T-helper 2 cell treated with Interferon-gamma antibody and Interleukin-4, amounts not matched to agents 100 ng/mL and 5 ng/mL, for 36 hours (primary cell): Measurements from ENCODE around the gene ADRA1B. TPM values are rescaled to one million over a fixed set of nuclear protein-coding genes. Genes with fewer than 3 reads are reported as not detected.

ENCODE experiments used
- intact Hi-C: fragments of 100-400 bp; cut with micrococcal nuclease; formaldehyde crosslinking; loops from one replicate; pipeline ENCODE4 v1.15.1; 2023
- total RNA-seq: library from RNA; stranded (reverse); gene quantifications from 2 replicates; pipeline ENCODE4 v1.2.3, GENCODE V29; 2022

ADRA1B gene
- total RNA-seq, 1 donor from 2014 or later: not detected

- intact Hi-C loops: no loop called here
These were observed 14.5 kb upstream of the ADRA1B start for GRCh38 chr5:159901772-159902171.

- intact Hi-C loops: no loop called here
These were observed 13.7 kb upstream of the ADRA1B start for GRCh38 chr5:159902444-159903121.

GRCh38 chr5:159903131-159903530, 13.2 kb upstream of the ADRA1B start:
- intact Hi-C loops: no loop called here

GRCh38 chr5:159904874-159905273, 11.4 kb upstream of the ADRA1B start:
- intact Hi-C loops: no loop called here

- intact Hi-C loops: no loop called here
These were observed 10.8 kb upstream of the ADRA1B start for GRCh38 chr5:159905496-159905895.

- intact Hi-C loops: no loop called here
These were observed 9.8 kb upstream of the ADRA1B start for GRCh38 chr5:159906463-159906862.

- intact Hi-C loops: no loop called here
These were observed 9.3 kb upstream of the ADRA1B start for GRCh38 chr5:159906943-159907342.

GRCh38 chr5:159907689-159908590, 8.3 kb upstream of the ADRA1B start:
- intact Hi-C loops: no loop called here

GRCh38 chr5:159908591-159908940, 7.7 kb upstream of the ADRA1B start:
- intact Hi-C loops: no loop called here

GRCh38 chr5:159909126-159909525, 7.2 kb upstream of the ADRA1B start:
- intact Hi-C loops: no loop called here

- intact Hi-C loops: no loop called here
These were observed 6.0 kb upstream of the ADRA1B start for GRCh38 chr5:159910207-159910842.

- intact Hi-C loops: no loop called here
These were observed 5.4 kb upstream of the ADRA1B start for GRCh38 chr5:159910843-159911229.

- intact Hi-C loops: no loop called here
These were observed 4.9 kb upstream of the ADRA1B start for GRCh38 chr5:159911349-159911748.

GRCh38 chr5:159912033-159912800, 4.1 kb upstream of the ADRA1B start:
- intact Hi-C loops: no loop called here

- intact Hi-C loops: no loop called here
These were observed 3.2 kb upstream of the ADRA1B start for GRCh38 chr5:159913048-159913447.

- intact Hi-C loops: no loop called here
These were observed 2.8 kb upstream of the ADRA1B start for GRCh38 chr5:159913501-159913900.

- intact Hi-C loops: loop anchor here (5.0 kb wide), 1 partner anchor 760 kb away; no protein-coding TSS in a partner anchor
These were observed 819 bp downstream of the ADRA1B start for GRCh38 chr5:159916841-159917761.

- intact Hi-C loops: loop anchor here (5.0 kb wide), 1 partner anchor 761 kb away; no protein-coding TSS in a partner anchor
These were observed 1.7 kb downstream of the ADRA1B start for GRCh38 chr5:159917994-159918393.

- intact Hi-C loops: no loop called here
These were observed 5.4 kb downstream of the ADRA1B start for GRCh38 chr5:159921721-159922120.

GRCh38 chr5:159923008-159923407, 6.7 kb downstream of the ADRA1B start:
- intact Hi-C loops: no loop called here
